Smooth muscle cell of the umbilical artery (primary cell): ENCODE results near the gene EBPL. TPM values are rescaled to one million over a fixed set of nuclear protein-coding genes. Genes with fewer than 3 reads are reported as not detected.

ENCODE experiments used
- total RNA-seq: library from RNA; depleted of rRNA; stranded (reverse); fragments of >200 nt; gene quantifications from 2 replicates; pipeline ENCODE4 v1.2.3, GENCODE V29; 2014

The EBPL gene
- 26.9 and 34.1 TPM in 2 replicates for total RNA-seq

GRCh38 chr13:49690995-49691784 is at the start of gene EBPL:
Gene EBPL (minus strand): TSS chr13:49691486. CDS start chr13:49691424, 62 bp downstream.

GRCh38 chr13:49627831-49628652 is 63.2 kb downstream of the EBPL start, which contains the start of gene ARL11:
Gene ARL11 (plus strand): TSS chr13:49628507. CDS start chr13:49630448, 1,941 bp downstream.

Other genes starting within 250 kb of the EBPL start
- 6.8 and 10.8 TPM in 2 replicates for gene CAB39L, start 247.4 kb downstream of the EBPL start, total RNA-seq
- 5.6 and 7.4 TPM in 2 replicates for gene SETDB2, start 247.2 kb downstream of the EBPL start, total RNA-seq
- 14.6 and 14.9 TPM in 2 replicates for gene PHF11, start 195.5 kb downstream of the EBPL start, total RNA-seq
- 24.7 and 24.9 TPM in 2 replicates for gene RCBTB1, start 105.9 kb downstream of the EBPL start, total RNA-seq
- not detected in 2 replicates for gene ARL11, start 63.0 kb downstream of the EBPL start, total RNA-seq
- 42.5 and 64.2 TPM in 2 replicates for gene KPNA3, start 101.2 kb upstream of the EBPL start, total RNA-seq
- gene SPRYD7, start 244.9 kb upstream of the EBPL start, total RNA-seq, result 8.3 and 10.9 TPM in 2 replicates